Measurements from ENCODE around the gene COL4A6. TPM values are rescaled to one million over a fixed set of nuclear protein-coding genes. Genes with fewer than 3 reads are reported as not detected.

Gene COL4A6
- total and polyA plus RNA-seq, 2 of the 4 experiments (the other 2 are of a cell fraction) = 0.36 to 0.74 TPM

DNA sequence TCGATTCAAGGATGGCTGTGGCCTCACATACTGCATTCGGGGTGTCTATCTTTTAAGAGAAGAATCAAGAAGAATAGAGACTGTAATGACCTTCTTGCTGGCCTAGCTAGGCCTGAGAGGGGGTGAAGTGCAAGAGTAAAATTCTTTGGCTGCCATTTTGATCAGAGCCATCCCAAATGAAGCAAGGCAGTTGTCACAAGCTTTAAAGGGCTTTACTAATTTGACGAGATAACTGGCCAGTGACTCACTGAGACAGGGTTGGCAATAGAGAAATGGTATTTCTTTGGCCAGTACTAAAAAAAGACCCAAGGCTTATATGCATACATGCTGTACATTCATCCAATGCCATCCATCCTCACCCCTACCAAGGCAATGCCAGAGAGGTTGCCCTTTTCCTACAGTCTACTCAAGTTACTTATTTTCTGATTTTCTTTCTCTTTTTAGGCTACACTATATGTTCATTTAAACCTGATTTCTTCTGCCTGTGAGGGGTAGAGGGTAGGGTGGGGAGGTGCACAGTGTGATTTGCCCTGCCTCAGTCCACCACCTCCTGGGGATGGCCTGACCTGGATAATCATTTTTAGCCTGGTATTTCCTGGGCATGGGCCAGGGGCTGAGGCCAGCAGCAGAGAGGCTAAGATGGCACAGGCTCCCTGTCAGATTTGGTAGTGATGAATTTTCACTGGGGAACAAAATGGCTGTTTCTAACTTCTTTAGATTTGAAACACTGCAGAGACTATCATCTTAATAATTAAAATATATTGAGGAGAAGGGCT lies 314.4 kb downstream of the COL4A6 start:
- no peak overlapping the region for H2AK9ac ChIP-seq (replicated peaks; ENCODE audit: low read depth, low read length, poor library complexity)
- peak overlapping the region in 1 of 2 experiments; percentile 94; a peak in 2 of 4 replicates for H4K8ac ChIP-seq (ENCODE audit: low read depth in 2 of 2, low read length in 2 of 2)
- peak overlapping the region; percentile 80; the same call in 1 of the 2 replicates for H3K18ac ChIP-seq (ENCODE audit: low read depth, low read length)
- H3K56ac ChIP-seq (ENCODE audit: extremely low read depth, insufficient read depth, low read length) = no peak overlapping the region
- H3K4me2 ChIP-seq (ENCODE audit: low read depth, low read length) = no peak overlapping the region
- intact Hi-C loops (cut with micrococcal nuclease) (no loop called here), in situ Hi-C loops (cut with MboI; ENCODE audit: low sequenced_read_pairs) (no loop called here), dilution Hi-C loops (cut with HindIII; ENCODE audit: low sequenced_read_pairs, unreplicated experiment) (no loop called here)
- no peak overlapping the region for H2AK5ac ChIP-seq (ENCODE audit: low read depth, low read length)
- no peaks in the 10 kb centered on the region for H3K9me3 ChIP-seq (ENCODE audit: control insufficient read depth, insufficient read depth, low read length)
- H3K36me3 ChIP-seq (ENCODE audit: control insufficient read depth, insufficient read depth, low read length) = no peaks in the 10 kb centered on the region; the same call in 1 of the 2 replicates
- no TSS peak for BruUV-seq (replicated peaks)
- ChIA-PET CTCF (no interaction called here), POLR2A (ENCODE audit: unreplicated experiment) (no interaction called here)
- H3K9ac ChIP-seq (ENCODE audit: low read depth, low read length) = no peak overlapping the region
- peak overlapping the region; percentile 11; the same call in 1 of the 2 replicates for H4K91ac ChIP-seq (ENCODE audit: insufficient read depth, low read depth, low read length)
- H3K14ac ChIP-seq (replicated peaks; ENCODE audit: low read depth, low read length) = 0 out of 2 replicates have a peak overlapping the region, but pooled peaks have one; percentile 21
- peak overlapping the region; percentile 86 for H2BK5ac ChIP-seq (ENCODE audit: low read depth, low read length, poor library complexity, severe bottlenecking)
- no peak for DNase-seq
- no peak overlapping the region for H3K23ac ChIP-seq (ENCODE audit: low read depth, low read length)
- 0 out of 2 replicates have a peak, but pooled peaks cover 3% of the 10 kb centered on the region for H3K9me1 ChIP-seq (ENCODE audit: insufficient read depth, low read length)
- H2BK120ac ChIP-seq (ENCODE audit: low read depth, low read length) = peak overlapping the region; percentile 46; the same call in 1 of the 2 replicates
- H3K4me3 ChIP-seq (ENCODE audit: insufficient read depth, low read depth, low read length) = no peak overlapping the region
- no peak overlapping the region for H2BK15ac ChIP-seq (ENCODE audit: low read depth, low read length)
- no peak overlapping the region for H2AFZ ChIP-seq (replicated peaks; ENCODE audit: low read length, poor library complexity)
- WGBS, 2 experiments (ENCODE audit: extremely low coverage in 2 of 2, insufficient read length in 1 of 2) = no CpG with 5 or more reads among the region's 3 CpGs
- peak overlapping the region; percentile 32; the same call in 1 of the 2 replicates for H2BK20ac ChIP-seq (ENCODE audit: low read depth, low read length)
- H3K79me1 ChIP-seq (ENCODE audit: low read depth in 1 of 2, low read length in 2 of 2) = no peaks in the 10 kb centered on the region; a peak in 1 of 4 replicates
- peaks cover 3% of the 10 kb centered on the region for H3K27me3 ChIP-seq (ENCODE audit: control insufficient read depth, insufficient read depth, low read length)
- H4K20me1 ChIP-seq (ENCODE audit: insufficient read depth, low read length) = no peaks in the 10 kb centered on the region
- peak overlapping the region; percentile 90 for H4K5ac ChIP-seq (ENCODE audit: low read depth, low read length)
- peaks cover 6% of the 10 kb centered on the region for H3K4me1 ChIP-seq (ENCODE audit: control insufficient read depth, insufficient read depth, low read length)
- no peak for ATAC-seq (ENCODE audit: low read depth)
- H3K4ac ChIP-seq (ENCODE audit: low read depth, low read length) = peak overlapping the region; percentile 20; the same call in 1 of the 2 replicates
- no peak overlapping the region for H3K27ac ChIP-seq (ENCODE audit: insufficient read depth, low read length)
- TF ChIP-seq FOS (IDR thresholded peaks at IDR 0.05; ENCODE audit: low read depth, low read length) (no peak), RCOR1 (IDR thresholded peaks at IDR 0.05; ENCODE audit: insufficient replicate concordance, low read length) (no peak), RAD21 (IDR thresholded peaks at IDR 0.05; ENCODE audit: low read length) (no peak), MAFK (IDR thresholded peaks at IDR 0.05; ENCODE audit: low read depth, low read length) (no peak), RFX5 (IDR thresholded peaks at IDR 0.05; ENCODE audit: low read depth, low read length) (no peak), MXI1 (IDR thresholded peaks at IDR 0.05; ENCODE audit: borderline replicate concordance, low read depth, low read length) (no peak), CHD1 (IDR thresholded peaks at IDR 0.05; ENCODE audit: low read depth, low read length) (no peak), SMC3 (IDR thresholded peaks at IDR 0.05; ENCODE audit: low read depth, low read length) (no peak), MAZ (IDR thresholded peaks at IDR 0.05; ENCODE audit: borderline replicate concordance, low read depth, low read length) (no peak), NFE2L2 (IDR thresholded peaks at IDR 0.05; ENCODE audit: low read depth, low read length) (no peak), CEBPB (IDR thresholded peaks at IDR 0.05; ENCODE audit: low read depth, low read length) (no peak), BHLHE40 (IDR thresholded peaks at IDR 0.05; ENCODE audit: low read depth, low read length) (no peak), POLR2A (IDR thresholded peaks at IDR 0.05; ENCODE audit: low read depth, low read length) (no peak)
- TF ChIP-seq, protein P1, sequence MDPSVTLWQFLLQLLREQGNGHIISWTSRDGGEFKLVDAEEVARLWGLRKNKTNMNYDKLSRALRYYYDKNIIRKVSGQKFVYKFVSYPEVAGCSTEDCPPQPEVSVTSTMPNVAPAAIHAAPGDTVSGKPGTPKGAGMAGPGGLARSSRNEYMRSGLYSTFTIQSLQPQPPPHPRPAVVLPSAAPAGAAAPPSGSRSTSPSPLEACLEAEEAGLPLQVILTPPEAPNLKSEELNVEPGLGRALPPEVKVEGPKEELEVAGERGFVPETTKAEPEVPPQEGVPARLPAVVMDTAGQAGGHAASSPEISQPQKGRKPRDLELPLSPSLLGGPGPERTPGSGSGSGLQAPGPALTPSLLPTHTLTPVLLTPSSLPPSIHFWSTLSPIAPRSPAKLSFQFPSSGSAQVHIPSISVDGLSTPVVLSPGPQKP (IDR thresholded peaks at IDR 0.05; ENCODE audit: borderline replicate concordance, low read depth, low read length) = no peak
- TF ChIP-seq, protein P2, sequence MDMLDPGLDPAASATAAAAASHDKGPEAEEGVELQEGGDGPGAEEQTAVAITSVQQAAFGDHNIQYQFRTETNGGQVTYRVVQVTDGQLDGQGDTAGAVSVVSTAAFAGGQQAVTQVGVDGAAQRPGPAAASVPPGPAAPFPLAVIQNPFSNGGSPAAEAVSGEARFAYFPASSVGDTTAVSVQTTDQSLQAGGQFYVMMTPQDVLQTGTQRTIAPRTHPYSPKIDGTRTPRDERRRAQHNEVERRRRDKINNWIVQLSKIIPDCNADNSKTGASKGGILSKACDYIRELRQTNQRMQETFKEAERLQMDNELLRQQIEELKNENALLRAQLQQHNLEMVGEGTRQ (IDR thresholded peaks at IDR 0.05; ENCODE audit: low read depth, low read length) = no peak
